HepG2 (cell line): Measurements from ENCODE around the gene IKZF4.

Source experiments
- CREM ChIP-seq, 2 experiments: sonication (generic) in 1 of 2; formaldehyde crosslinking in 1 of 2; IDR thresholded peaks; 2 replicates each; pipeline versions ENCODE4 v1.4.0 to v1.6.1; 2016 to 2020; ENCODE audit warnings: antibody characterized with exemption in 1 of 2, mild to moderate bottlenecking in 1 of 2, missing genetic modification reagents in 1 of 2
- ELF1 ChIP-seq: sonication (generic); formaldehyde crosslinking; IDR thresholded peaks from 2 replicates; pipeline ENCODE4 v1.4.0; 2020; ENCODE audit warnings: missing genetic modification reagents
- FLYWCH1 ChIP-seq: sonication (generic); formaldehyde crosslinking; IDR thresholded peaks from 2 replicates; pipeline ENCODE4 v1.8.1; 2023; ENCODE audit warnings: mild to moderate bottlenecking, missing genetic modification reagents
- JUND ChIP-seq: sonication (generic); formaldehyde crosslinking; IDR thresholded peaks from 2 replicates; pipeline ENCODE4 v1.8.0; 2022; ENCODE audit warnings: mild to moderate bottlenecking, missing genetic modification reagents
- KLF9 ChIP-seq: IDR thresholded peaks from 2 replicates; pipeline ENCODE4 v1.6.1; 2016; ENCODE audit warnings: low read depth
- PCBP2 ChIP-seq: fragments of 200-400 bp; formaldehyde crosslinking; optimal IDR thresholded peaks from 2 replicates; pipeline ENCODE3; 2018; ENCODE audit warnings: low read length, low read depth; ENCODE audit not compliant: poor library complexity, severe bottlenecking
- POLR2A ChIP-seq, 2 experiments: IDR thresholded peaks; 2 replicates each; pipeline ENCODE4 v1.6.1; 2011; ENCODE audit warnings: low read depth in 2 of 2, low read length in 2 of 2, mild to moderate bottlenecking in 1 of 2, moderate library complexity in 1 of 2; ENCODE audit not compliant: insufficient read depth in 1 of 2
- TMF1 ChIP-seq: sonication (generic); formaldehyde crosslinking; IDR thresholded peaks from 2 replicates; pipeline ENCODE4 v1.8.1; 2022; ENCODE audit warnings: low read depth, missing genetic modification reagents
- ZNF557 ChIP-seq: sonication (generic); formaldehyde crosslinking; IDR thresholded peaks from 2 replicates; pipeline ENCODE4 v1.4.0; 2020; ENCODE audit warnings: missing genetic modification reagents
- ZNF703 ChIP-seq: sonication (generic); formaldehyde crosslinking; IDR thresholded peaks from 2 replicates; pipeline ENCODE4 v1.5.1; 2020; ENCODE audit warnings: missing genetic modification reagents, mild to moderate bottlenecking, moderate library complexity, borderline replicate concordance
- TF ChIP-seq, protein P1 (sequence below): sonication (generic); formaldehyde crosslinking; IDR thresholded peaks from 2 replicates; pipeline ENCODE4 v1.5.0; 2020; ENCODE audit warnings: missing genetic modification reagents, mild to moderate bottlenecking, borderline replicate concordance
- TF ChIP-seq, protein P2 (sequence below): sonication (generic); formaldehyde crosslinking; IDR thresholded peaks from 2 replicates; pipeline ENCODE4 v1.5.0; 2020; ENCODE audit warnings: mild to moderate bottlenecking, missing genetic modification reagents, moderate library complexity
- TF ChIP-seq, protein P3 (sequence below), 2 experiments: sonication (generic) in 1 of 2; formaldehyde crosslinking in 1 of 2; IDR thresholded peaks; 2 replicates each; pipeline versions ENCODE4 v1.5.1 to v1.6.1; 2011 to 2020; ENCODE audit warnings: borderline replicate concordance in 1 of 2, low read depth in 1 of 2, low read length in 1 of 2, mild to moderate bottlenecking in 1 of 2, missing genetic modification reagents in 1 of 2, moderate library complexity in 1 of 2

DNA sequence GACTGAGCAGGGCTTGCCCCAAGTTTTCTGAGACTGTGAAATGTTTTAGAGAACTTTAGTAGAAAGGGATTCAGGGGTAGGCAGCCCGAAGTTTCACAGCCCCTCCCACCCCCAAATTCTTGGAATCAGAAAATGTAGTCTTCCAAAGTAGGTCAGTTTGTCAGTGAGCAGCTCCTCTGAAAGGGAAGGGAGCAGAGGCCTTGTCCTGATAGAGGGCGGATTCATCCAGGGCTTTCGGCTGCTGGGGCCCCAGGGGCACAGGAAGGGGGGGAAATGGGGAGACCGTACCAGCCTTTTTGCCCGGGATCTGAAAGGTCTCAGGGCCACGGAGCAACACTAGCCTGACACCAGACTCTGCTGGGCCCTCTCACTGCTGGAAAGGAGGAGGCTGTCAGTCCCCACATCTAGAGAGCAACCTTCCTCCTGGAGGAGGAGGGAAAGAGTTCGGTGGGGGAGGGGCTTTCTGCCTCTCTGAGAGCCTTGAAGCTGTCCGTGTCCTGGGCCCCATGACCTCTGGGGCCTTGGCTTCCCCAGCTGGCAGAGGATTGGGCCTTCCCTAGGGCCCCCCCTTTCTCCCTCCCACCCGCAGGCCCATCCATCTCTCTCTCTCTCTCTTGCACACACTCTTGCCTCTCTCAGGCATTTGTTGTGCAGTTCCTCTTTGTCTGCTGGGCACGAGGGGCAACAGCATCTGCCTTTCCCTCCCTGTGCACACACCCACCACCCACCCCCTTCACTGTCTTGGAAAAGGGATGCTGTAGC, at the start of gene IKZF4:
- TF ChIP-seq, protein P1, sequence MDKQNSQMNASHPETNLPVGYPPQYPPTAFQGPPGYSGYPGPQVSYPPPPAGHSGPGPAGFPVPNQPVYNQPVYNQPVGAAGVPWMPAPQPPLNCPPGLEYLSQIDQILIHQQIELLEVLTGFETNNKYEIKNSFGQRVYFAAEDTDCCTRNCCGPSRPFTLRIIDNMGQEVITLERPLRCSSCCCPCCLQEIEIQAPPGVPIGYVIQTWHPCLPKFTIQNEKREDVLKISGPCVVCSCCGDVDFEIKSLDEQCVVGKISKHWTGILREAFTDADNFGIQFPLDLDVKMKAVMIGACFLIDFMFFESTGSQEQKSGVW: no peak
- TF ChIP-seq JUND (no peak), PCBP2 (no peak), TMF1 (CRISPR knock-in tag) (no peak), KLF9 (CRISPR knock-in tag) (no peak), POLR2A (IDR thresholded peaks at IDR 0.05; ENCODE audit: insufficient read depth in 1 of 2, low read depth in 2 of 2, low read length in 2 of 2) (peak in 1 of 2 experiments; percentile 37; a peak in 1 of 4 replicates), FLYWCH1 (no peak), CREM (IDR thresholded peaks at IDR 0.05) (no peak; the same call in 1 of the 2 replicates), CREM (CRISPR knock-in tag; IDR thresholded peaks at IDR 0.05) (no peak), ZNF703 (CRISPR knock-in tag) (no peak), ELF1 (CRISPR knock-in tag) (no peak), ZNF557 (no peak)
- TF ChIP-seq, protein P2, sequence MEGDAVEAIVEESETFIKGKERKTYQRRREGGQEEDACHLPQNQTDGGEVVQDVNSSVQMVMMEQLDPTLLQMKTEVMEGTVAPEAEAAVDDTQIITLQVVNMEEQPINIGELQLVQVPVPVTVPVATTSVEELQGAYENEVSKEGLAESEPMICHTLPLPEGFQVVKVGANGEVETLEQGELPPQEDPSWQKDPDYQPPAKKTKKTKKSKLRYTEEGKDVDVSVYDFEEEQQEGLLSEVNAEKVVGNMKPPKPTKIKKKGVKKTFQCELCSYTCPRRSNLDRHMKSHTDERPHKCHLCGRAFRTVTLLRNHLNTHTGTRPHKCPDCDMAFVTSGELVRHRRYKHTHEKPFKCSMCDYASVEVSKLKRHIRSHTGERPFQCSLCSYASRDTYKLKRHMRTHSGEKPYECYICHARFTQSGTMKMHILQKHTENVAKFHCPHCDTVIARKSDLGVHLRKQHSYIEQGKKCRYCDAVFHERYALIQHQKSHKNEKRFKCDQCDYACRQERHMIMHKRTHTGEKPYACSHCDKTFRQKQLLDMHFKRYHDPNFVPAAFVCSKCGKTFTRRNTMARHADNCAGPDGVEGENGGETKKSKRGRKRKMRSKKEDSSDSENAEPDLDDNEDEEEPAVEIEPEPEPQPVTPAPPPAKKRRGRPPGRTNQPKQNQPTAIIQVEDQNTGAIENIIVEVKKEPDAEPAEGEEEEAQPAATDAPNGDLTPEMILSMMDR (CRISPR knock-in tag): no peak
- TF ChIP-seq, protein P3, sequence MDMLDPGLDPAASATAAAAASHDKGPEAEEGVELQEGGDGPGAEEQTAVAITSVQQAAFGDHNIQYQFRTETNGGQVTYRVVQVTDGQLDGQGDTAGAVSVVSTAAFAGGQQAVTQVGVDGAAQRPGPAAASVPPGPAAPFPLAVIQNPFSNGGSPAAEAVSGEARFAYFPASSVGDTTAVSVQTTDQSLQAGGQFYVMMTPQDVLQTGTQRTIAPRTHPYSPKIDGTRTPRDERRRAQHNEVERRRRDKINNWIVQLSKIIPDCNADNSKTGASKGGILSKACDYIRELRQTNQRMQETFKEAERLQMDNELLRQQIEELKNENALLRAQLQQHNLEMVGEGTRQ (IDR thresholded peaks at IDR 0.05; ENCODE audit: low read depth, low read length): no peak
- TF ChIP-seq, protein P3 (CRISPR knock-in tag; IDR thresholded peaks at IDR 0.05; ENCODE audit: borderline replicate concordance): no peak
